HepG2 (cell line): ENCODE results near the gene SNX19. TPM values are rescaled to one million over a fixed set of nuclear protein-coding genes. Genes with fewer than 3 reads are reported as not detected.

Experiments used
- ATAC-seq: fragments of 200-7000 bp; cut with Tn5 transposase; 3 replicates; pipeline ENCODE4 v1.9.1; 2020; ENCODE audit warnings: mild to moderate bottlenecking, moderate library complexity
- BruUV-seq: library from RNA; stranded (reverse); fragments of 400-500 nt; replicated peaks from 2 replicates; lab custom pipeline; 2021; lab: Mats Ljungman, UMichigan
- CTCF ChIA-PET: fragments of 300-600 bp; formaldehyde crosslinking; extraction: SDS; loops from one replicate; lab custom pipeline; 2021; ENCODE audit warnings: low total read pairs, inconsistent platforms, low intra/inter-chr PET ratio; lab: Yijun Ruan, JAX
- POLR2A ChIA-PET: fragments of 350-600 bp; sonication (Branson Sonifier 250); formaldehyde crosslinking; loops from one replicate; lab custom pipeline; 2020; ENCODE audit warnings: antibody characterized with exemption, inconsistent platforms; lab: Yijun Ruan, JAX
- DNase-seq: peaks from one replicate; pipeline ENCODE4 v3.0.0-alpha.2; 2015; ENCODE audit warnings: low spot score
- FAIRE-seq: peaks from 3 replicates; lab custom pipeline; 2011; peaks lifted over from hg19 to GRCh38; lab: Jason Lieb, UNC
- H2AFZ ChIP-seq: one replicate; pipeline ENCODE4 v1.6.1; 2011; ENCODE audit warnings: low read length, inconsistent platforms
- H3K27ac ChIP-seq: fragments of 300-600 bp; 3 replicates; pipeline ENCODE4 v1.8.0; 2011; ENCODE audit warnings: mixed run types, mild to moderate bottlenecking, mixed read lengths, low read length, inconsistent platforms; ENCODE audit not compliant: insufficient read depth; ENCODE audit errors: extremely low read length
- H3K27me3 ChIP-seq, 2 experiments: fragments of 200-600 bp in 1 of 2; 2 replicates in 1 of 2; 3 replicates in 1 of 2; pipeline versions ENCODE4 v1.6.0 to v1.8.0; 2011; ENCODE audit warnings: low read length in 2 of 2, mild to moderate bottlenecking in 2 of 2, moderate library complexity in 2 of 2, inconsistent platforms in 1 of 2; ENCODE audit not compliant: insufficient read depth in 2 of 2, control insufficient read depth in 1 of 2
- H3K36me3 ChIP-seq, 2 experiments: fragments of 200-600 bp in 1 of 2; replicated peaks in 1 of 2; 2 replicates in 1 of 2; 3 replicates in 1 of 2; pipeline versions ENCODE4 v1.5.1 to v1.8.0; 2011; ENCODE audit warnings: low read length in 2 of 2, inconsistent platforms in 1 of 2; ENCODE audit not compliant: insufficient read depth in 2 of 2, control insufficient read depth in 1 of 2
- H3K4me1 ChIP-seq: 2 replicates; pipeline ENCODE4 v1.5.1; 2012; ENCODE audit warnings: low read length, inconsistent platforms; ENCODE audit not compliant: insufficient read depth
- H3K4me2 ChIP-seq: 2 replicates; pipeline ENCODE4 v1.6.0; 2011; ENCODE audit warnings: low read depth, low read length, inconsistent platforms
- H3K4me3 ChIP-seq, 3 experiments: fragments of 200-600 bp in 1 of 3; sonication (generic), shearing (Covaris generic) in 1 of 3; replicated peaks in 1 of 3; 2 replicates each; pipeline ENCODE4 v1.5.1; 2011 to 2016; ENCODE audit warnings: low read length in 3 of 3, inconsistent platforms in 2 of 3, low read depth in 2 of 3, mild to moderate bottlenecking in 2 of 3, control low read depth in 1 of 3, mixed read lengths in 1 of 3; ENCODE audit not compliant: insufficient read depth in 1 of 3
- H3K79me2 ChIP-seq: one replicate; pipeline ENCODE4 v1.6.1; 2011; ENCODE audit warnings: low read length, inconsistent platforms; ENCODE audit not compliant: insufficient read depth
- H3K9ac ChIP-seq: 2 replicates; pipeline ENCODE4 v1.6.0; 2011; ENCODE audit warnings: mild to moderate bottlenecking, low read depth, low read length, inconsistent platforms; ENCODE audit not compliant: insufficient read depth
- H3K9me3 ChIP-seq: 2 replicates; pipeline ENCODE4 v1.5.1; 2012; ENCODE audit warnings: mild to moderate bottlenecking, low read length
- H4K20me1 ChIP-seq: 2 replicates; pipeline ENCODE4 v1.6.0; 2011; ENCODE audit warnings: inconsistent platforms, mild to moderate bottlenecking, low read length, moderate library complexity; ENCODE audit not compliant: insufficient read depth
- CCAR2 ChIP-seq: fragments of 200-400 bp; formaldehyde crosslinking; optimal IDR thresholded peaks from 2 replicates; pipeline ENCODE3; 2018; ENCODE audit warnings: low read depth, mild to moderate bottlenecking, low read length, moderate library complexity
- CCDC6 ChIP-seq: sonication (generic); formaldehyde crosslinking; IDR thresholded peaks from 2 replicates; pipeline ENCODE4 v1.8.1; 2022; ENCODE audit warnings: mild to moderate bottlenecking, missing genetic modification reagents, moderate library complexity
- KDM5A ChIP-seq: fragments of 200-600 bp; sonication (generic); IDR thresholded peaks from 2 replicates; pipeline ENCODE4 v1.7.0; 2018; ENCODE audit warnings: antibody characterized with exemption, mild to moderate bottlenecking, low read length, borderline replicate concordance
- MEIS1 ChIP-seq: sonication (generic); formaldehyde crosslinking; IDR thresholded peaks from 2 replicates; pipeline ENCODE4 v1.9.0; 2021; ENCODE audit warnings: mild to moderate bottlenecking, missing genetic modification reagents, moderate library complexity, borderline replicate concordance
- MNT ChIP-seq: fragments of 450-650 bp; IDR thresholded peaks from 2 replicates; pipeline ENCODE4 v1.6.1; 2016
- PITX1 ChIP-seq: sonication (generic); formaldehyde crosslinking; IDR thresholded peaks from 2 replicates; pipeline ENCODE4 v1.5.1; 2020; ENCODE audit warnings: mild to moderate bottlenecking, missing genetic modification reagents
- RAD51 ChIP-seq: fragments of 450-650 bp; IDR thresholded peaks from 2 replicates; pipeline ENCODE4 v1.6.1; 2016; ENCODE audit warnings: borderline replicate concordance
- RFX3 ChIP-seq: IDR thresholded peaks from 2 replicates; pipeline ENCODE4 v1.6.1; 2016; ENCODE audit warnings: missing biosample characterization, missing genetic modification reagents
- WGBS: methylation state at CpG from one replicate; pipeline ENCODE4 v1.1.6; 2017; ENCODE audit warnings: low lambda C conversion rate; 5-methylcytosine and 5-hydroxymethylcytosine counted together
- in situ Hi-C: cut with HindIII; loops from 2 replicates; pipeline ENCODE4 v1.10.0; 2017; ENCODE audit warnings: low pct_unique_long_range_greater_than_20kb; ENCODE audit not compliant: extremely low pct_ligation_motif_present
- intact Hi-C: fragments of 100-400 bp; cut with micrococcal nuclease; formaldehyde crosslinking; loops from one replicate; pipeline ENCODE4 v1.10.0; 2022; ENCODE audit not compliant: unreplicated experiment
- polyA plus RNA-seq, 8 experiments: library from polyadenylated mRNA; depleted of rRNA in 3 of 8; stranded (reverse) in 7 of 8; unstranded in 1 of 8; fragments of >200 nt; fragmentation: Illumina TruSeq in 4 of 8; extraction: Trizol in 4 of 8; gene quantifications; 2 replicates each; pipeline versions ENCODE4 v1.2.1 to v1.2.3, GENCODE V29; 2011 to 2016; ENCODE audit warnings: low read depth in 4 of 8, missing spikeins in 1 of 8, mixed read lengths in 1 of 8; ENCODE audit not compliant: insufficient read depth in 1 of 8
- total RNA-seq, 5 experiments: library from RNA; depleted of rRNA; stranded (reverse); fragments of >200 nt; fragmentation: Illumina TruSeq; extraction: Trizol; gene quantifications; 2 replicates each; pipeline ENCODE4 v1.2.3, GENCODE V29; 2016; ENCODE audit warnings: low read depth in 1 of 5
- TF ChIP-seq, protein P1 (sequence below): sonication (generic); formaldehyde crosslinking; IDR thresholded peaks from 2 replicates; pipeline ENCODE4 v1.8.1; 2023; ENCODE audit warnings: mild to moderate bottlenecking, missing genetic modification reagents, borderline replicate concordance

SNX19 gene
- total and polyA plus RNA-seq, 2 of the 13 experiments (the other 11 are each of a cell fraction or from before 2014, with no cell fraction given): 0.13 to 0.27 TPM

GRCh38 chr11:130947481-130947880 lies 31.2 kb upstream of the SNX19 start (continued):
- TF ChIP-seq PITX1 (CRISPR knock-in tag): no peak

DNA sequence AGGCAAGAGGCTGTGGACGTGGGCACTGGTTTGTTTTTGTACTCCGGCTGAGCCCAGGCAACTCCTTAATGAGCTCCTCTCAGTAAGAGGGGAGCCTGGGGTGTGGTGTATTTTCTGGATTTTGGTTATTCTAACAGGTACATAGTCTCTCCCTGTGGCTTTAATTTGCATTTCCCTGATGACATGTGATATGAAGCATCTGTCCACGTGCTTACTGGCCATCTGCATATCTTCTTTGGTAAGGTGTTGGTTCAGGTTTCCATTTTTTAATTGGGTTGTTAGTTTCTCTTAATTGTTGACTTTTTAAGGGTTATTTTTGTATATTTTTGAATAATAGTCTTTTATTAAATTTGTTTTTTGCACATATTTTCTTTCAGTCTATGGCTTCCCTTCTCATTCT lies 30.8 kb upstream of the SNX19 start:
- no peaks in the 10 kb centered on the region for H3K4me1 ChIP-seq
- FAIRE-seq: no peak
- no peaks in the 10 kb centered on the region for H4K20me1 ChIP-seq
- WGBS: 13% methylated on average over 1 of the region's 3 CpGs
- H3K27me3 ChIP-seq: peaks cover 0 to 8% of the 10 kb centered on the region in 2 experiments; a peak in 2 of 5 replicates
- H3K4me2 ChIP-seq: no peak overlapping the region
- in situ Hi-C loops: no loop called here
- H3K79me2 ChIP-seq: no peaks in the 10 kb centered on the region
- no TSS peak for BruUV-seq
- no peak overlapping the region for H3K9ac ChIP-seq
- TF ChIP-seq CCAR2 (no peak), MEIS1 (CRISPR knock-in tag) (no peak), RFX3 (CRISPR knock-in tag) (no peak), MNT (peak; percentile 93), RAD51 (no peak), KDM5A (no peak), CCDC6 (CRISPR knock-in tag) (no peak)
- TF ChIP-seq, protein P1, sequence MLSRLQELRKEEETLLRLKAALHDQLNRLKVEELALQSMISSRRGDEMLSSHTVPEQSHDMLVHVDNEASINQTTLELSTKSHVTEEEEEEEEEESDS: no peak
- TF ChIP-seq, all 625 proteins: peak for 1
- ATAC-seq (no peak), DNase-seq (no peak)
- no peak overlapping the region for H2AFZ ChIP-seq
- no peak overlapping the region for H3K4me3 ChIP-seq
- ChIA-PET CTCF (no interaction called here), POLR2A (no interaction called here)
- no peak overlapping the region for H3K27ac ChIP-seq
- H3K36me3 ChIP-seq: no peaks in the 10 kb centered on the region
- intact Hi-C loops: no loop called here
- H3K9me3 ChIP-seq: no peaks in the 10 kb centered on the region
